GM23338 (cell line): Measurements from ENCODE around the gene UBXN2A. TPM values are rescaled to one million over a fixed set of nuclear protein-coding genes. Genes with fewer than 3 reads are reported as not detected.
A peak's percentile ranks its signal among the peaks of the same experiment; 100 is the strongest.

Experiments used
- ATAC-seq: fragments of 200-7000 bp; cut with Tn5 transposase; 3 replicates; pipeline ENCODE4 v1.9.1; 2020
- DNase-seq: peaks from one replicate; pipeline ENCODE4 v3.0.0-alpha.2; 2015; ENCODE audit warnings: low spot score
- H2AFZ ChIP-seq: fragments of 200-600 bp; sonication (generic); 2 replicates; pipeline ENCODE4 v1.8.0; 2016; ENCODE audit warnings: antibody characterized with exemption, mild to moderate bottlenecking, moderate library complexity
- H3F3A ChIP-seq: fragments of 200-600 bp; sonication (generic); replicated peaks from 2 replicates; pipeline ENCODE4 v1.8.0; 2017; ENCODE audit warnings: antibody characterized with exemption, mixed run types, low read depth
- H3K27ac ChIP-seq: fragments of 200-600 bp; sonication (generic); 2 replicates; pipeline ENCODE4 v1.6.1; 2016; ENCODE audit warnings: low read depth
- H3K27me3 ChIP-seq: fragments of 200-600 bp; sonication (generic); 2 replicates; pipeline ENCODE4 v1.8.0; 2016; ENCODE audit warnings: mild to moderate bottlenecking, mixed run types, moderate library complexity; ENCODE audit not compliant: insufficient read depth
- H3K36me3 ChIP-seq: fragments of 200-600 bp; sonication (generic); 2 replicates; pipeline ENCODE4 v1.8.0; 2016; ENCODE audit warnings: mild to moderate bottlenecking; ENCODE audit not compliant: insufficient read depth
- H3K4me1 ChIP-seq: fragments of 200-600 bp; sonication (generic); 2 replicates; pipeline ENCODE4 v1.8.0; 2016; ENCODE audit warnings: mild to moderate bottlenecking, moderate library complexity; ENCODE audit not compliant: insufficient read depth
- H3K4me2 ChIP-seq: fragments of 200-600 bp; sonication (generic); 2 replicates; pipeline ENCODE4 v1.7.1; 2017; ENCODE audit warnings: mixed run types
- H3K4me3 ChIP-seq: fragments of 200-600 bp; sonication (generic); 2 replicates; pipeline ENCODE4 v1.6.1; 2016; ENCODE audit warnings: mixed run types
- H3K79me2 ChIP-seq: fragments of 200-600 bp; sonication (generic); replicated peaks from 2 replicates; pipeline ENCODE4 v1.8.0; 2017; ENCODE audit warnings: mild to moderate bottlenecking; ENCODE audit not compliant: insufficient read depth
- H3K9me2 ChIP-seq: fragments of 200-600 bp; sonication (generic); 2 replicates; pipeline ENCODE4 v1.8.0; 2017; ENCODE audit not compliant: insufficient read depth
- H4K20me1 ChIP-seq: fragments of 200-600 bp; sonication (generic); replicated peaks from 2 replicates; pipeline ENCODE4 v1.8.0; 2017; ENCODE audit warnings: mild to moderate bottlenecking; ENCODE audit not compliant: insufficient read depth
- H3K27ac Mint-ChIP-seq: 2 replicates; pipeline ENCODE4 v1.8.0; 2020; ENCODE audit warnings: inconsistent platforms, mild to moderate bottlenecking, moderate library complexity, mixed read lengths
- H3K27me3 Mint-ChIP-seq: 3 replicates; pipeline ENCODE4 v1.8.0; 2022; ENCODE audit warnings: low read depth, mild to moderate bottlenecking, moderate library complexity, mixed read lengths, inconsistent platforms; ENCODE audit not compliant: insufficient read depth, poor library complexity
- H3K36me3 Mint-ChIP-seq: 3 replicates; pipeline ENCODE4 v1.8.0; 2021; ENCODE audit warnings: low read depth, mild to moderate bottlenecking, inconsistent platforms, moderate library complexity, mixed read lengths
- H3K4me1 Mint-ChIP-seq: 3 replicates; pipeline ENCODE4 v1.8.0; 2020; ENCODE audit warnings: mild to moderate bottlenecking, inconsistent platforms, mixed read lengths
- H3K4me3 Mint-ChIP-seq: 3 replicates; pipeline ENCODE4 v1.8.0; 2021; ENCODE audit warnings: moderate library complexity, mild to moderate bottlenecking, inconsistent platforms, mixed read lengths
- H3K9me3 Mint-ChIP-seq: 3 replicates; pipeline ENCODE4 v1.8.0; 2020; ENCODE audit warnings: moderate library complexity, mild to moderate bottlenecking, inconsistent platforms, mixed read lengths
- CREB1 ChIP-seq: fragments of 250-450 bp; sonication (Bioruptor Pico); IDR thresholded peaks from 2 replicates; pipeline ENCODE4 v1.5.0; 2020; ENCODE audit warnings: low read depth, mild to moderate bottlenecking, moderate library complexity
- CTCF ChIP-seq, 2 experiments: fragments of 200-600 bp in 1 of 2; sonication (generic) in 1 of 2; conservative IDR thresholded peaks; 2 replicates each; pipeline versions ENCODE4 v1.5.1 to v1.6.1; 2016 to 2017; ENCODE audit warnings: antibody characterized with exemption in 2 of 2, low read depth in 2 of 2, mild to moderate bottlenecking in 2 of 2, moderate library complexity in 1 of 2
- ETS1 ChIP-seq: IDR thresholded peaks from 2 replicates; pipeline ENCODE4 v1.6.1; 2016; ENCODE audit warnings: antibody characterized with exemption
- EZH2 ChIP-seq: fragments of 200-600 bp; sonication (generic); IDR thresholded peaks from one replicate; pipeline ENCODE4 v1.8.0; 2017; ENCODE audit warnings: antibody characterized with exemption, mild to moderate bottlenecking, low read depth; ENCODE audit not compliant: unreplicated experiment
- EZH2phosphoT487 ChIP-seq: fragments of 200-600 bp; sonication (generic); IDR thresholded peaks from one replicate; pipeline ENCODE4 v1.8.1; 2018; ENCODE audit warnings: antibody characterized with exemption; ENCODE audit not compliant: unreplicated experiment
- JUNB ChIP-seq: IDR thresholded peaks from one replicate; pipeline ENCODE4 v1.6.1; 2016; ENCODE audit warnings: antibody characterized with exemption; ENCODE audit not compliant: unreplicated experiment
- NANOG ChIP-seq: IDR thresholded peaks from 2 replicates; pipeline ENCODE4 v1.6.1; 2016; ENCODE audit warnings: antibody characterized with exemption, borderline replicate concordance
- POLR2AphosphoS5 ChIP-seq: IDR thresholded peaks from 2 replicates; pipeline ENCODE4 v1.6.1; 2016; ENCODE audit warnings: antibody characterized with exemption, low read depth
- REST ChIP-seq: IDR thresholded peaks from one replicate; pipeline ENCODE4 v1.6.1; 2018; ENCODE audit warnings: antibody characterized with exemption; ENCODE audit not compliant: unreplicated experiment
- STAT1 ChIP-seq: IDR thresholded peaks from one replicate; pipeline ENCODE4 v1.6.1; 2016; ENCODE audit warnings: antibody characterized with exemption; ENCODE audit not compliant: unreplicated experiment
- ZNF114 ChIP-seq: fragments of 250-450 bp; sonication (Bioruptor Pico); IDR thresholded peaks from 2 replicates; pipeline ENCODE4 v1.5.0; 2020; ENCODE audit warnings: mild to moderate bottlenecking, moderate library complexity
- ZNF331 ChIP-seq: fragments of 250-450 bp; sonication (Bioruptor Pico); IDR thresholded peaks from 2 replicates; pipeline ENCODE4 v1.5.0; 2020; ENCODE audit warnings: low read depth, mild to moderate bottlenecking, moderate library complexity
- polyA plus RNA-seq: library from polyadenylated mRNA; unstranded; fragments of >200 nt; fragmentation: Nextera tagmentation; extraction: Ambion mirVana; gene quantifications from 2 replicates; pipeline ENCODE4 v1.2.1, GENCODE V29; 2016
- total RNA-seq: library from RNA; depleted of rRNA; stranded (reverse); fragments of >200 nt; shearing (Covaris generic); gene quantifications from 2 replicates; pipeline ENCODE4 v1.2.3, GENCODE V29; 2014
- TF ChIP-seq, protein P1 (sequence below): fragments of 250-450 bp; sonication (Bioruptor Pico); IDR thresholded peaks from 2 replicates; pipeline ENCODE4 v1.5.0; 2020; ENCODE audit warnings: mild to moderate bottlenecking, moderate library complexity

The UBXN2A gene
- total and polyA plus RNA-seq, 2 experiments from 2014 or later = 11.5 to 12.1 TPM

GRCh38 chr2:23994567-23994966 lies 54.3 kb downstream of the UBXN2A start:
- DNase-seq (no peak), ATAC-seq (no peak)
- H3K9me2 ChIP-seq = no peaks in the 10 kb centered on the region
- Mint-ChIP-seq H3K4me3 (no peak overlapping the region), H3K4me1 (peaks cover 27% of the 10 kb centered on the region), H3K27ac (0 out of 2 replicates have a peak overlapping the region, but pooled peaks have one; percentile 4), H3K27me3 (no peaks in the 10 kb centered on the region), H3K36me3 (peaks cover under 1% of the 10 kb centered on the region), H3K9me3 (no peaks in the 10 kb centered on the region)
- peak overlapping the region; percentile 53; the same call in 1 of the 2 replicates for H3K27ac ChIP-seq
- no peaks in the 10 kb centered on the region for H3F3A ChIP-seq
- no peak overlapping the region for H3K4me3 ChIP-seq
- H3K27me3 ChIP-seq = no peaks in the 10 kb centered on the region
- H3K4me2 ChIP-seq = no peak overlapping the region
- no peak overlapping the region for H2AFZ ChIP-seq
- H3K79me2 ChIP-seq = no peaks in the 10 kb centered on the region
- H3K36me3 ChIP-seq = no peaks in the 10 kb centered on the region
- no peaks in the 10 kb centered on the region for H4K20me1 ChIP-seq
- TF ChIP-seq JUNB = no peak
- no peak for TF ChIP-seq ZNF331 (CRISPR knock-in tag)
- no peak for TF ChIP-seq CTCF (conservative IDR thresholded peaks at IDR 0.05; ENCODE audit: low read depth in 2 of 2)
- no peak for TF ChIP-seq EZH2phosphoT487
- TF ChIP-seq, protein P1, sequence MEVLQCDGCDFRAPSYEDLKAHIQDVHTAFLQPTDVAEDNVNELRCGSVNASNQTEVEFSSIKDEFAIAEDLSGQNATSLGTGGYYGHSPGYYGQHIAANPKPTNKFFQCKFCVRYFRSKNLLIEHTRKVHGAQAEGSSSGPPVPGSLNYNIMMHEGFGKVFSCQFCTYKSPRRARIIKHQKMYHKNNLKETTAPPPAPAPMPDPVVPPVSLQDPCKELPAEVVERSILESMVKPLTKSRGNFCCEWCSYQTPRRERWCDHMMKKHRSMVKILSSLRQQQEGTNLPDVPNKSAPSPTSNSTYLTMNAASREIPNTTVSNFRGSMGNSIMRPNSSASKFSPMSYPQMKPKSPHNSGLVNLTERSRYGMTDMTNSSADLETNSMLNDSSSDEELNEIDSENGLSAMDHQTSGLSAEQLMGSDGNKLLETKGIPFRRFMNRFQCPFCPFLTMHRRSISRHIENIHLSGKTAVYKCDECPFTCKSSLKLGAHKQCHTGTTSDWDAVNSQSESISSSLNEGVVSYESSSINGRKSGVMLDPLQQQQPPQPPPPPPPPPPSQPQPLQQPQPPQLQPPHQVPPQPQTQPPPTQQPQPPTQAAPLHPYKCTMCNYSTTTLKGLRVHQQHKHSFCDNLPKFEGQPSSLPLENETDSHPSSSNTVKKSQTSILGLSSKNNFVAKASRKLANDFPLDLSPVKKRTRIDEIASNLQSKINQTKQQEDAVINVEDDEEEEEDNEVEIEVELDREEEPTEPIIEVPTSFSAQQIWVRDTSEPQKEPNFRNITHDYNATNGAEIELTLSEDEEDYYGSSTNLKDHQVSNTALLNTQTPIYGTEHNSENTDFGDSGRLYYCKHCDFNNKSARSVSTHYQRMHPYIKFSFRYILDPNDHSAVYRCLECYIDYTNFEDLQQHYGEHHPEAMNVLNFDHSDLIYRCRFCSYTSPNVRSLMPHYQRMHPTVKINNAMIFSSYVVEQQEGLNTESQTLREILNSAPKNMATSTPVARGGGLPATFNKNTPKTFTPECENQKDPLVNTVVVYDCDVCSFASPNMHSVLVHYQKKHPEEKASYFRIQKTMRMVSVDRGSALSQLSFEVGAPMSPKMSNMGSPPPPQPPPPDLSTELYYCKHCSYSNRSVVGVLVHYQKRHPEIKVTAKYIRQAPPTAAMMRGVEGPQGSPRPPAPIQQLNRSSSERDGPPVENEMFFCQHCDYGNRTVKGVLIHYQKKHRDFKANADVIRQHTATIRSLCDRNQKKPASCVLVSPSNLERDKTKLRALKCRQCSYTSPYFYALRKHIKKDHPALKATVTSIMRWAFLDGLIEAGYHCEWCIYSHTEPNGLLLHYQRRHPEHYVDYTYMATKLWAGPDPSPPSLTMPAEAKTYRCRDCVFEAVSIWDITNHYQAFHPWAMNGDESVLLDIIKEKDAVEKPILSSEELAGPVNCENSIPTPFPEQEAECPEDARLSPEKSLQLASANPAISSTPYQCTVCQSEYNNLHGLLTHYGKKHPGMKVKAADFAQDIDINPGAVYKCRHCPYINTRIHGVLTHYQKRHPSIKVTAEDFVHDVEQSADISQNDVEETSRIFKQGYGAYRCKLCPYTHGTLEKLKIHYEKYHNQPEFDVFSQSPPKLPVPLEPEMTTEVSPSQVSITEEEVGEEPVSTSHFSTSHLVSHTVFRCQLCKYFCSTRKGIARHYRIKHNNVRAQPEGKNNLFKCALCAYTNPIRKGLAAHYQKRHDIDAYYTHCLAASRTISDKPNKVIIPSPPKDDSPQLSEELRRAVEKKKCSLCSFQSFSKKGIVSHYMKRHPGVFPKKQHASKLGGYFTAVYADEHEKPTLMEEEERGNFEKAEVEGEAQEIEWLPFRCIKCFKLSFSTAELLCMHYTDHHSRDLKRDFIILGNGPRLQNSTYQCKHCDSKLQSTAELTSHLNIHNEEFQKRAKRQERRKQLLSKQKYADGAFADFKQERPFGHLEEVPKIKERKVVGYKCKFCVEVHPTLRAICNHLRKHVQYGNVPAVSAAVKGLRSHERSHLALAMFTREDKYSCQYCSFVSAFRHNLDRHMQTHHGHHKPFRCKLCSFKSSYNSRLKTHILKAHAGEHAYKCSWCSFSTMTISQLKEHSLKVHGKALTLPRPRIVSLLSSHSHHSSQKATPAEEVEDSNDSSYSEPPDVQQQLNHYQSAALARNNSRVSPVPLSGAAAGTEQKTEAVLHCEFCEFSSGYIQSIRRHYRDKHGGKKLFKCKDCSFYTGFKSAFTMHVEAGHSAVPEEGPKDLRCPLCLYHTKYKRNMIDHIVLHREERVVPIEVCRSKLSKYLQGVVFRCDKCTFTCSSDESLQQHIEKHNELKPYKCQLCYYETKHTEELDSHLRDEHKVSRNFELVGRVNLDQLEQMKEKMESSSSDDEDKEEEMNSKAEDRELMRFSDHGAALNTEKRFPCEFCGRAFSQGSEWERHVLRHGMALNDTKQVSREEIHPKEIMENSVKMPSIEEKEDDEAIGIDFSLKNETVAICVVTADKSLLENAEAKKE (CRISPR knock-in tag) = no peak
- TF ChIP-seq STAT1 = no peak
- TF ChIP-seq REST = no peak
- TF ChIP-seq EZH2 = no peak
- no peak for TF ChIP-seq POLR2AphosphoS5
- TF ChIP-seq CREB1 (CRISPR knock-in tag) = no peak
- TF ChIP-seq NANOG = no peak
- TF ChIP-seq ZNF114 = no peak
- no peak for TF ChIP-seq ETS1
- H3K4me1 ChIP-seq = peaks cover 26% of the 10 kb centered on the region; the same call in 1 of the 2 replicates
